GM21423 (cell line): ENCODE data around the gene PLEKHM1.
"Not testable (repeated sequence)": the region's sequence is repeated elsewhere in the genome, so short reads cannot be mapped to it uniquely, and the experiment has no call there.

ENCODE experiments used
- ATAC-seq: cut with Tn5 transposase; IDR thresholded peaks from one replicate; pipeline ENCODE4 v1.9.1; 2021; ENCODE audit warnings: mild to moderate bottlenecking, moderate library complexity; ENCODE audit not compliant: unreplicated experiment

PLEKHM1 gene

GRCh38 chr17:45461524-45462327 lies 28.8 kb downstream of the PLEKHM1 start:
- peak; percentile 85 for ATAC-seq

DNA sequence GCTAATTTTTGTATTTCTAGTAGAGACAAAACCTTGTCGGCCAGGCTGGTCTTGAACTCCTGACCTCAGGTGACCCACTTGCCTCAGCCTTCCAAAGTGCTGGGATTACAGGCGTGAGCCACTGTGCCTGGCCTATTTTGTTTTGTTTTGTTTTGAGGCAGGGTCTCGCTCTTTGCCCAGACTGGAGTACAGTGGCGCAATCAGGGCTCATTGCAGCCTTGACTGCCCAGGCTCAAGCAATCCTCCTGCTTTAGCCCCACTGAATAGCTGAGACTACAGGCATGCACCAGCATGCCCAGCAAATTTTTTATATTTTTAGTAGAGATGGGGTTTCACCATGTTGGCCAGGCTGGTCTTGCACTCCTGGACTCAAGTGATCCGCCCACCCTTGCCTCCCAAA lies 30.1 kb downstream of the PLEKHM1 start:
- not testable (repeated sequence) for ATAC-seq

DNA sequence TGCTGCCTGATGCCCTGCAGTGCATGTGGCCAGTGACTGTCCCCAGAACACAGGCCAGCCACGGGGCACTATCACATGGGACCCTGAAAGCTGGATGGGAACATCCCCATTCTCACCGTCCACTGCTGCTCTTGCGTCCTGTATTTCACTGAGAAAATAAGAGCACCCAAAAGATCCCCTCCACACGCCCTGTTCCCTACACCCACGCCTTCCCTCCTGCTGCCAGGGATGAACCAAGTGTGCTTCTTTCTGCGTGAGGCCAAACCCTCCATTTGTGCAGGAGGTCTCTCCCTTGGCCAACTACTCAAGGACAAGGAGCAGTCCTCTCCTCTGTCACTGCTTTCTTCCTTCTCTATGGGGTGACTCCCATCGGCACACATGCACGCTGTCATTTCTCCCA lies 36.2 kb downstream of the PLEKHM1 start:
- ATAC-seq = not testable (repeated sequence)

GRCh38 chr17:45453731-45454130 lies 36.8 kb downstream of the PLEKHM1 start:
- ATAC-seq = not testable (repeated sequence)

GRCh38 chr17:45453225-45453534 lies 37.3 kb downstream of the PLEKHM1 start:
- ATAC-seq = not testable (repeated sequence)

DNA sequence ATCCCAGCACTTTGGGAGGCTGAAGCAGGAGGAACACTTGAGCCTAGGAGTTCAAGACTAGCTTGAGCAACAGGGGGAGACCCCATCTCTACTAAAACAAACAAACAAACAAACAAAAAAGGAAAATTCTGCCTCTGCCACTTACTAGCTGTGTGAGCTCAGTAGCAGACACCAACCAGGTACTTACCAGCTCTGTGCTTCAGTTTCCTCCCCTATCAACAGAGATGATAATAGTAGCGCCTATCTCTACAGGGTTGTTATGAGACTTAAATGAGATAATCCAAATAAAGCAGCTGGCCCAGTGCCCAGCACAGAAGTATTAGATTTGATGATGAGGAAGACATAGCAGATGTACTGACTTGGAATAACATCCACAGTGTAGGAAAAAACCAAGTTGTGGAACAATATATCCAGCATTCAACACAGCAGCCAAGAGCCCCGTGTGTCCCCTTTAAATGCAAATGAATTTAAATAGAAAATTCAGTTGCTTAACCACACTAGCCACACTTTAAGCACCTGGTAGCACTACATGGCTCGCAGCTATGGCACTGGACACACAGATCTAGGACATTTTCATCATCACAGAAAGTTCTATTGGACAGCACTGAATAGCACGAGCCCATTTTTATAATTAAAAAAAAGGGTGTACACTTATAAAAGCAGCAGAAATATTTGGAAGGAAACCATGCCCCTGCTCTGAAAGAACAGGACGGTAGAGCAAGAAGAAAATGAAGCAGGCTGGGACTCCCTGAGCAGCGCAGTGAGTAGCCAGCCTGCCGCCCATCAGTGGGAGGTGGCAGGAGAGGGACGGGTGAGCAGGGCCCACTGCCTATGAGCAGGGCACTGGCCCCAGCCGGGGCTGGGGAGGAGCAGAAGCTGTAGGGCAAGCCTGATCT lies 37.9 kb downstream of the PLEKHM1 start:
- not testable (repeated sequence) for ATAC-seq

GRCh38 chr17:45451660-45452059 lies 38.9 kb downstream of the PLEKHM1 start:
- not testable (repeated sequence) for ATAC-seq

DNA sequence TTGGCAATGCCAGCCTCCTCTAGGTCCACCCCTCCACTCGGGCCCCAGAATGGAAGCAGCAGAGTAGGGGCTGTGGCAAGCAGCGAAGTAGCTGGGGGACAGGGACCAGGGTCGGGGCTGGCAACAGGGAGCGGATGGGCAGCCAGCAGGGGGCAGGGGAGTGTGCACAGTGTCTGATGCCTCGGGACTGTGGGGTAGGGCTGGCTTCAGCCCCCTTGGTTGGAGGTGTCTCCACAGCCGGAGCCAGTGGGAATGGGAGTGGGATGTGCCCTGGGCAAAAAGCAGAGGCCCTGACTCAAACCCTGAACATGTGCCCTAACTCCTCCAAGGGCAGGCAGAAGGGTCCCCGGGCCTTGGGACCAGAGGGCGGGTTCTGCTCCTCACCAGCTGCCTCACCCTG lies 39.4 kb downstream of the PLEKHM1 start:
- no peak for ATAC-seq

DNA sequence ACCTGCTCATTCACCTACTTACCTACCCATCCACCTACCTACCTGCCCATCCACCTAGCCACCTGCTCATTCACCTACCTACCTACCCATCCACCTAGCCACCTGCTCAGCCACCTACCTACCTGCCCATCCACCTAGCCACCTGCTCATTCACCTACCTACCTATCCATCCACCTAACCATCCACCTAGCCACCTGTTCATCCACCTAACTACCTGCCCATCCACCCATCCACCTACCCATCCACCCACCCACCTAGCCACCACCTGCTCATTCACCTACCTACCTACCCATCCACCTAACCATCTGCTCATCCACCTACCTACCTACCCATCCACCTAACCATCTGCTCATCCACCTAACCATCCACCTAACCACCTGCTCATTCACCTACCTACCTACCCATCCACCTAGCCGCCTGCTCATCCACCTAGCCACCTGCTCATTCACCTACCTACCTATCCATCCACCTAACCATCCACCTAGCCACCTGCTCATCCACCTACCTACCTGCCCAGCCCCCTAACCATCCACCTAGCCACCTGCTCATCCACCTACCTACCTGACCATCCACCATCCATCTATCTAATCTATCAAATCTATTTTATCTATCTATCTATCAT lies 40.7 kb downstream of the PLEKHM1 start:
- ATAC-seq = not testable (repeated sequence)

DNA sequence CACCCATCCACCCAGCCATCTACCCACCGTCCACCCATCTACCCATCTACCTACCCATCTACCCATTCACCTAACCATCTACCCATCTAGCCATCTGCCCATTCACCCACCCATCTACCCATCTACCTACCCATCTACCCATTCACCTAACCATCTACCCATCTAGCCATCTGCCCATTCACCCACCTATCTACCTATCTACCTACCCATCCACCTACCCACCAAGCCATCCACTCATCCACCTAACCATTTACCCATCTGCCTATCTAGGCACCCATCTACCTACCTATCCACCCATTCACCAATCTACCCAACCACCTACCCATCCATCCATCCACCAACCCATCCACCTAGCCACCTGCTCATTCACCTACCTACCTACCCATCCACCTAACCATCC lies 41.3 kb downstream of the PLEKHM1 start:
- ATAC-seq = not testable (repeated sequence)

DNA sequence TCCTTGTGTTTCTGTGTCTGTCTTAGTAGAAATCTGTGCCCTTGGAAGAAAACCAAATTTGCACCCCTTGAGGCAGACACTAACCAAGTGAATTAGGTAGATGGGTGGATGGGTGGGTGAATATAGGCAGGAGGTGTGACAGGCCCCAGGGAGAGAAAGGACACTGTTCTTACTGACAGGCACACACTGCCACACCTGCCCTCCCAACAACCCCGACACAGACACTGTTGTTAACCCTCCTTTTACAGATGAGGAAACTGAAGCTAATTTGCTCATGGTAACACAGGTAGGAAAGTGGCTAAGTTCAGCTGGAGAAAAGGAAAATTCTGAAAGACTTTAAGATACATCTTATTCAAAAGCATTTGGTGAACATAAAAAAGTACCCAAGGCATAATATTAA lies 42.0 kb downstream of the PLEKHM1 start:
- ATAC-seq = not testable (repeated sequence)

- ATAC-seq = not testable (repeated sequence)
Observed at GRCh38 chr17:45448066-45448465, 42.5 kb downstream of the PLEKHM1 start.

- not testable (repeated sequence) for ATAC-seq
Observed at GRCh38 chr17:45447650-45448049, 42.9 kb downstream of the PLEKHM1 start.

DNA sequence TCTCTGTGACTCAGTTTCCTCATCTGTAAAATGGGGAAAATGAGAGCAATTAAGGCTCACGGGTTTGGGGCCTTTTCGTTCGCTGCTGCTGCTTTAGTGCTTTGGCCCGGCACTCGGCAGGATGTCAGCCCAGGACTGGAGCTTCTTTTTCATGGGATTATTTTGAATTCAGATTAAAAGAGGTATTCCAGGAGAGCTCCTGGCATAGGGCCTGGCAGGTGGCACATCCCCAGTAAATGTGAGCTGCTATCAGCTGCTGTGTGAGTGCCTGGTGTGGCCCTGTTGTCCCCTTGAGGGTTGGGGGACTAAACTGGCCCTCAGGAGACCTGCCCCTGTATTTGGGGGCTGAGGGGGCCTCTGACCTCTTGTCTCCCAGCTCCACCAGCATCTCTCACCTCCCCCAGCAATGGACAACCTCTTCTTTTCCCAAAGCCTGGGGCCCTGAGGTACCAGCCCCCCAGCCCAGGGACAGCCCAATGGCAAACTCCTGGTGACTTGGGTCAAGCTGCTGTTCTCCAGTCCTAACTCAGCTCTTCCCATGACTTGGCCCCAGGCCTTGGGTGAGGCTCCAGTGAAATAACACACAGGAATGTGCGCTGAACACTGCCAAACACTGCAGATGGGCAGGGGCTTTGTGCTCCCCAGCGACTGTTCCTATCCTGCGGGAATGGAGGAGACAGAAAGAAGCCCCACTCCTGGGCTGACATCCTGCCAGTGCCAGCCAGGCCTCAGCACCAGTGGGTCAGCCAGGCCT lies 43.5 kb downstream of the PLEKHM1 start:
- not testable (repeated sequence) for ATAC-seq

DNA sequence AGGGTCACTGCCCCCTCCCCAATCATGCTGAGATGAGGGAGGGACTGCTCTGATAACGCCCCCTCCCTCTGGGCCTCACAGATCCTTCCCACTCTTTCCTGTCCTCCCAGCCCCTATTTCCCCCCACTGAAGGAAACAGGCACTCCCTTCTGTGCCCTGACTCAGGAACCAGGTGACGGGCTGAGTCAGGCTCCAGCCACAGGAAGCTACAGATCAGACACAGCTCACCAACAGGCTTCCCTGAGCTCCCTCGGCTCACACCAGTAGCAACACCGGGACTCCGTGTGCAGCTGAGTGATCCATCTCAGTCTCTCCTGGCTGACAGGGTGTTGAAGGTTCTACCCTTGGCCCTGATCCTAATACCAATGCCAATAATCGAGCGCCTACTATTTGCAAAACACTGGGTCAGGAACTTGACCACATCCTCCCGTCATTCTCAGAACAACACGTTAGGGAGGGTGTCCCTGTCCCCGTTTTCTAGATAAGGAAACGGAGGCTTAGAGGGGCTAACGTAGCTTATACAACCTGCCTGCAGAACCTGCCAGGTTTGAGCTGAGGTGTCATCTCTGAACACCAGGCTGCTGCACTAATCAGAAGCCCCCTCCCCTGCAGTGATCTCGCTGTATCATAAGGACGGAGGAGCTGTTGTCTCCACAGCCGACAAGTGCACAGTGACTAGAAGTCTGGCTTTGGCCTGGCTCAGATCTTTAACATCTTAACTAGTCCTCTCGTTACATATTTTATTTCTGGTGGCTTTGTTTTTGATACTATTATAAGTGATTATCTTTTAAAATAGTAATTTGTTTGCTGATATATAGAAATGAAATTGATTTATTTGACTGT lies 44.4 kb downstream of the PLEKHM1 start:
- not testable (repeated sequence) for ATAC-seq

GRCh38 chr17:45444856-45445820 lies 45.4 kb downstream of the PLEKHM1 start:
- ATAC-seq = not testable (repeated sequence)

DNA sequence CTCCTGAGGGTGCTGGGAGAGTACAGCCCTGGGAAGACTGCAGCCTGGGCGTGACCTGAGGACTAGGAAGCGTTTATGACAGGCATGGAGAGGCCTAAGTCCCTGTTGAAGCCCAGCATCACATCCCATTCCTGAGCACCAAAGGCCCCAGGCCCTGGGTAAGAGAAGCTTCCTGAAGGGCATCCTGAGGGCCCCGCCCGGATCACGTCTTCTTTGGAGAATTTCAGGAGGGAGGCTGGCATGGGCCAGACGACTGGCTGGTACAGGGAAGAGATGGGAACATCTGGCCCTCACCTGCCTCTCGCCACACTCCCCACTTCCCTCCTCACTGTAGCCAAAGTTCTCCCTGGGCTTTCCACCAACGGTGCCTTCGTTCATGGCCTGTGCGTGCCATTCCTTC lies 46.2 kb downstream of the PLEKHM1 start:
- ATAC-seq = not testable (repeated sequence)

DNA sequence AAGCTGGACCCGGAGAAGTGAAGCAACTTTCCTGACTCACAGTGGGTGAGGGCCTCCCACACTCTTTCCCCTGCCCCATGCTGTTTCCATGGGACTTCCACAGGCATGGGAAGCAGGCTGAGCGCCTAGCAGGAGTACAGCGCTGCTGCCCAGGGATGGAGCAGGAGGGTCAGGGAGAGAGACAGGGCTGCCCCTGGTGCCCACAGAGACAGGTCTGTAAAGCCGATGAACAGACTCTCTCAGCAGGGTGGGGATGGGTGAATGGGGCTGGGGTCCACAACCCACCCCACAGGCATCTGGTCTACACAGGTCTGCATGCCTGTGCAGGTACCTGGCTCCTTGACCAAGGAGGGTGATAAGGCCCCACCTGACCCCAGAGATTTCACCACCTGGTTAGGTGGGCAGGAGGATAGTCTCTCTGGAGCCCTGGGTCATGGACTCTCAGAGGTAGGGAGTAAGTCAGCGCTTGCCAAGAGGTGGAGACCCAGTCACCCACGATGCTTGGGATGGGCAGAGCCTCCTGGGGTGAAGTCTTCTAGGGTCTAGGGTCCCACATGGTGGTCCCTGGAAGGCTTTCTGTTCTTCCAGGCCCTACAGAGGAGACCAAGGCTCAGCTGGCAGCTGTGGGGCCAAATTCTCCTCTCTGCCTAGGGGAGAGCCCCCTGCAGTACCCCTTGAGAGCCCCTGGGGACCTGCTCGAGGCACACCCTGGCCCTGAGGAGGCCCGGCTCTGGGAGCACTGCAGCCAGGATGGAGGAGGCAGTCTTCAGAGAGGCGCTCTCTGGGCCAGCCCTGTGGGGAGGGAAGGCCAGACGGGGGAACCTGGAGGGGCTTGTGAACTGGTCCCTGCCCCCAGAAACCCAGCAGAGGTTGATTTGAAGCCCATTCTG lies 46.9 kb downstream of the PLEKHM1 start:
- ATAC-seq = not testable (repeated sequence)
